Epidermal melanocyte (primary cell): ENCODE results near the gene RNF167.

Experiments used
- DNase-seq: peaks from one replicate; pipeline ENCODE4 v3.0.0; 2011; ENCODE audit warnings: low spot score; ENCODE audit not compliant: insufficient read length

Gene RNF167

GRCh38 chr17:4978726-4979125 lies 38.7 kb downstream of the RNF167 start:
- no peak for DNase-seq

GRCh38 chr17:4980644-4981216 lies 40.7 kb downstream of the RNF167 start:
- peak; percentile 75 for DNase-seq

- no peak for DNase-seq
These were observed 42.2 kb downstream of the RNF167 start for GRCh38 chr17:4982305-4982704.

DNA sequence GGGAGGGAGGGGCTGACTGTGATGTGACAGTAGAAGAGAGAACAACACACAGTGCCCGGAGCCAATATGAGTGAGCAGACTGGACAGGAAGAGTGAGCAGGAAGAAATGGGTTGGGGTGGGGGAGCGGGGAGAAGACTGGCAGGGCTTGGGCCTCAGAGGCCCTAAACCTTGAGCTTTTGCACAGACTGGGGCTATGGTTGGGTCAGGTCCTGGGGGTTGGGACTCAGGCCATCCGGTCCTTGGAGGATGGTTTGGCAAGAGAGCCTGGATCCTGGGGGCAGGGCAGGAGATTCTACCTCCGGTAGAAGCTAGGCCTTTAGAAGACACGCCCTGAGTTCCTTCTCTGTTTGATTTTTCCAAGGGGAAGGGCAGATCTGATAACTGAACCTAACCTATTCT lies 46.3 kb downstream of the RNF167 start:
- no peak for DNase-seq

DNA sequence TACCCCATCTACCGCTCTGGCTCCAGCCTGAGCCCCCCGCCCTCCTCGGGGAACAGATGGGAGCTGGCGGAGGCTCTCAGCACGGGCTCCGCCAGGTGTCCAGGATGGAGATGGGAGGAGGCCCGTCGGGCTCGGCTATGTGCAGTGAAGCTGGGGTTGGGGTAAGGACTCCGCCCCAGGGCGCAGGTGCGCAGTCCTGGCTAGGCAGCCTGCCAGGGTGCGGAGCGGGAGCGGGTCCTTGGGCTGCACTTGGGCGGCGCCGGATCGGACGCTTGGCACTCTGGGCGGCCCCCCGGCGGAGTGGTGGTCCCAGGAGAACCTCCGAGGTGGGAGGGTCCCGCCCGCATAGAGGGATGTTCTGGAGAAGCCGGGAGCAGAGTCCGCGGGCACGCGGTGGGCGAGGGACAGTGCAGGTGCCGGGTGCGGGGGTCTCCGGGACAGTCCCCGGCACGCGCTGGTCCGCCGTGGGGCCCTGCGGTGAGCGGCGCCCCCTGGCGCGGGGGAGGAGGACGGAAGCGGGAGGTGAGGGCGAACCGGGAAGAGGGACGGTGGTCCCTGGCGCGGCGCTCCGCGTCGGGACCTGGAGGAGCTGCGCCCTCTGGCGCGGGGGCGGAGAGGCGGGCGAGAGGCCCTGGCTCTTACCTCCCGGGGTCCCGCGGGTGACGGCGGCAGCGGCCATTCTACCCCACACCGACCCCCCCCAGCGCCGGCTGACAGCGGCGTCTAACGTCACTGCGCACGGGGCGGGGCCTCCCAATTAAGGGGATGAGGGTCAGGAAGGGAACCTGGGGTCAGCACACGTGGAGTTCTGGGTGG lies 47.1 kb downstream of the RNF167 start, which contains the start of gene CAMTA2:
TSS of gene CAMTA2 (minus strand) at position 725 of the 816 bp plus-strand sequence. CDS start 1,453 bp downstream, outside the sequence.
- DNase-seq: peak; percentile 85

- no peak for DNase-seq
These were observed 47.9 kb downstream of the RNF167 start for GRCh38 chr17:4987767-4988567.

DNA sequence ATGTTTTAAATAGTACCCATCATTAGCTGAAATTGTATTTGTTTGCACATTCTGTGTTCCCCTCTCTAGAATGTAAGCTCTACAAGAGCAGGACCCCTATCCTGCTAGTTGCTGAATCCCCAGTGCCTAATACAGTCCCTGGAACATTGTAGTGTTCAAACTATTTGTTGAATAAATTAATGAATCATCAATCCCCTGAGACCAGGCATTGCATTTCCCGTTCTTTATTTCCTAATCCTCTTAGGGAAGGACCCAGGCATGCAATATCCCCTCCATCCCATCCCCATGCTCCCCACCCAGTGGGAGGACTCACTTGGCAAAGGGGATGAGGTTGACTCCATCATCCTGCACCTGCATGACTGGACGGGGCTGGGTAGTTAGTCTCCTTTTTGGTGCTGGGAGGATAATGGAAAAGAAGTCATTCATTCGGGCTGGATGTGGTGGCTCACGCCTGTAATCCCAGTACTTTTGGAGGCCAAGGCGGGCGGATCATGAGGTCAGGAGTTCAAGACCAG lies 54.1 kb downstream of the RNF167 start:
- no peak for DNase-seq
